Stimulated activated CD4-positive, alpha-beta T cell treated with anti-CD3 and anti-CD28 coated beads, Interleukin-15, amount 100 ng/mL, for 48 hours (primary cell): ENCODE results near the gene POT1.
A peak's percentile ranks its signal among the peaks of the same experiment; 100 is the strongest.
"Not testable (repeated sequence)": the region's sequence is repeated elsewhere in the genome, so short reads cannot be mapped to it uniquely, and the experiment has no call there.

Source experiments
- DNase-seq, 2 donors: peaks; one replicate each; pipeline ENCODE4 v3.0.0-alpha.2; 2020; ENCODE audit warnings: low read depth in 2 of 2

The POT1 gene

GRCh38 chr7:124929467-124930172 lies at the start of gene POT1:
TSS of gene POT1 (minus strand) at chr7:124929825. CDS start at chr7:124897173, 32,652 bp downstream.
- DNase-seq: peak; percentile 97 to 98

- not testable (repeated sequence) for DNase-seq
Observed at GRCh38 chr7:124975131-124975530, 45.5 kb upstream of the POT1 start.

GRCh38 chr7:124965553-124965952 lies 35.9 kb upstream of the POT1 start:
- no peak for DNase-seq

GRCh38 chr7:124959676-124960075 lies 30.1 kb upstream of the POT1 start:
- DNase-seq: no peak

- not testable (repeated sequence) for DNase-seq
Observed at GRCh38 chr7:124957952-124958351, 28.3 kb upstream of the POT1 start.

GRCh38 chr7:124956160-124956559 lies 26.5 kb upstream of the POT1 start:
- DNase-seq: no peak

- DNase-seq: no peak
Observed at GRCh38 chr7:124954790-124955189, 25.2 kb upstream of the POT1 start.

- DNase-seq: no peak
Observed at GRCh38 chr7:124945680-124946079, 16.1 kb upstream of the POT1 start.

- no peak for DNase-seq
Observed at GRCh38 chr7:124943472-124943871, 13.8 kb upstream of the POT1 start.

- DNase-seq: no peak
Observed at GRCh38 chr7:124942399-124942798, 12.8 kb upstream of the POT1 start.

- no peak for DNase-seq
Observed at GRCh38 chr7:124940306-124940705, 10.7 kb upstream of the POT1 start.

GRCh38 chr7:124938128-124938527 lies 8.5 kb upstream of the POT1 start:
- DNase-seq: no peak

GRCh38 chr7:124937076-124937475 lies 7.5 kb upstream of the POT1 start:
- no peak for DNase-seq

GRCh38 chr7:124934841-124935240 lies 5.2 kb upstream of the POT1 start:
- DNase-seq: no peak

GRCh38 chr7:124930655-124931597 lies 1.3 kb upstream of the POT1 start:
- DNase-seq: no peak

- DNase-seq: no peak
Observed at GRCh38 chr7:124930173-124930623, 573 bp upstream of the POT1 start.

GRCh38 chr7:124924906-124925305 lies 4.7 kb downstream of the POT1 start:
- no peak for DNase-seq

GRCh38 chr7:124922200-124922599 lies 7.4 kb downstream of the POT1 start:
- DNase-seq: no peak

GRCh38 chr7:124919841-124920240 lies 9.8 kb downstream of the POT1 start:
- DNase-seq: no peak

- no peak for DNase-seq
Observed at GRCh38 chr7:124918662-124919061, 11.0 kb downstream of the POT1 start.

GRCh38 chr7:124915242-124915641 lies 14.4 kb downstream of the POT1 start:
- no peak for DNase-seq

GRCh38 chr7:124914298-124914697 lies 15.3 kb downstream of the POT1 start:
- no peak for DNase-seq

GRCh38 chr7:124912972-124913371 lies 16.7 kb downstream of the POT1 start:
- DNase-seq: no peak
